ENCODE measurements around the gene SLC39A9. TPM values are rescaled to one million over a fixed set of nuclear protein-coding genes. Genes with fewer than 3 reads are reported as not detected.
A peak's percentile ranks its signal among the peaks of the same experiment; 100 is the strongest.

SLC39A9 gene
- 27.7 TPM for polyA plus RNA-seq (ENCODE audit: insufficient read length)

GRCh38 chr14:69398053-69398817, at the start of gene SLC39A9, which contains the start of gene ERH:
SLC39A9 (plus strand) TSS chr14:69398692; CDS start chr14:69399370, 678 bp downstream.
ERH (minus strand) TSS chr14:69398299; CDS start chr14:69398233, 66 bp downstream.
- DNase-seq (ENCODE audit: low read depth) = peak; percentile 96

GRCh38 chr14:69349091-69349777, 49.3 kb upstream of the SLC39A9 start:
- DNase-seq (ENCODE audit: low read depth) = no peak

GRCh38 chr14:69350892-69351291, 47.6 kb upstream of the SLC39A9 start:
- no peak for DNase-seq (ENCODE audit: low read depth)

GRCh38 chr14:69351385-69351784, 47.1 kb upstream of the SLC39A9 start:
- no peak for DNase-seq (ENCODE audit: low read depth)

- no peak for DNase-seq (ENCODE audit: low read depth)
Measured at GRCh38 chr14:69351911-69352310, 46.6 kb upstream of the SLC39A9 start.

GRCh38 chr14:69353168-69353567, 45.3 kb upstream of the SLC39A9 start:
- DNase-seq (ENCODE audit: low read depth) = no peak

GRCh38 chr14:69354383-69355153, 43.9 kb upstream of the SLC39A9 start:
- no peak for DNase-seq (ENCODE audit: low read depth)

GRCh38 chr14:69355154-69355597, 43.3 kb upstream of the SLC39A9 start:
- no peak for DNase-seq (ENCODE audit: low read depth)

GRCh38 chr14:69355607-69356281, 42.7 kb upstream of the SLC39A9 start:
- DNase-seq (ENCODE audit: low read depth) = no peak

- no peak for DNase-seq (ENCODE audit: low read depth)
Measured at GRCh38 chr14:69356903-69357543, 41.5 kb upstream of the SLC39A9 start.

GRCh38 chr14:69357544-69358200, 40.8 kb upstream of the SLC39A9 start:
- no peak for DNase-seq (ENCODE audit: low read depth)

GRCh38 chr14:69358233-69358963, 40.1 kb upstream of the SLC39A9 start:
- no peak for DNase-seq (ENCODE audit: low read depth)

GRCh38 chr14:69358966-69359365, 39.5 kb upstream of the SLC39A9 start:
- DNase-seq (ENCODE audit: low read depth) = no peak

- DNase-seq (ENCODE audit: low read depth) = no peak
Measured at GRCh38 chr14:69360438-69361108, 37.9 kb upstream of the SLC39A9 start.

- no peak for DNase-seq (ENCODE audit: low read depth)
Measured at GRCh38 chr14:69363055-69363454, 35.4 kb upstream of the SLC39A9 start.

- no peak for DNase-seq (ENCODE audit: low read depth)
Measured at GRCh38 chr14:69363964-69364363, 34.5 kb upstream of the SLC39A9 start.

- DNase-seq (ENCODE audit: low read depth) = no peak
Measured at GRCh38 chr14:69364378-69364777, 34.1 kb upstream of the SLC39A9 start.

GRCh38 chr14:69366069-69366468, 32.4 kb upstream of the SLC39A9 start:
- no peak for DNase-seq (ENCODE audit: low read depth)

- no peak for DNase-seq (ENCODE audit: low read depth)
Measured at GRCh38 chr14:69366761-69367160, 31.7 kb upstream of the SLC39A9 start.

All from forelimb muscle (tissue), 1 donor.